ENCODE data around the gene GUCA2B.

The GUCA2B gene

GRCh38 chr1:42142894-42143675, 10.1 kb upstream of the GUCA2B start:
- no peak for DNase-seq (ENCODE audit: low read depth)

DNA sequence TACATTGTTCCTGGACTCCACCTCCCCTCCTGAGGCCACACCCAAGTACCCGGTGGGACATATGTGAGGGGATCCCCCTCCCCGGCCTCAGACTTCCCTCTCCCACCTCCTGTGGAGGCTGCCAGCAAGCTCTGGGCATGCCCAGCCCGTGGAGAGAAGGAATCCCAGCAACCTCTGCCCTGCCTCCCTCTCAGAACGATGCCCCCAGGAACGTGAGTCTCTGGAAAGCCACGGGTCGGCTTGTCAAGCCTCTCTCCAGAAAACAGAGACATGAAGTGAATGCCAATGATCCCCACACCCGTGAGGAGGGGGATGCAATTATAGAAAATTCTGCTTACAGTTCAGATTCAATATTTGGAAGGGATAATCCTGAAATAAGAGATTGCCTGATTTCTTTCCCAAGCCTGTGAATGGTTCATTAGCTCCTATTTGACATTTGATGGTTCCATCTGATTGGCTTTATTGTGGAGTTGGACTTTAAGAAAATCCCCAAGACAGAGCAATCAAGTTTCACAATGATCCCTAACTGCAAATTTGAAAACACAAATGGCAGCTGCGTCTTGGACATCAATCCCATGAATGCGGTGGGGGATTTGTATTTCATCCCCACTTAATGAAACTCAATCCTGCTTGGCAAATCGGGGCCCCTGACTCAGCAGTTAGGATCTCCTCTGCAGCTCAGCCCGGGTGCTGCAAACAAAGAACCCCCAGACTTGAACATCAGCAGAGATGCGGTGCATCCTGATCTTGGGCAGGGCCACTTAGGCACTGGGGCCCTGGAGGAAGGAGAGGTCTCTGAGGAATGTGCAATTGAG, 9.1 kb upstream of the GUCA2B start:
- no peak for DNase-seq (ENCODE audit: low read depth)

DNA sequence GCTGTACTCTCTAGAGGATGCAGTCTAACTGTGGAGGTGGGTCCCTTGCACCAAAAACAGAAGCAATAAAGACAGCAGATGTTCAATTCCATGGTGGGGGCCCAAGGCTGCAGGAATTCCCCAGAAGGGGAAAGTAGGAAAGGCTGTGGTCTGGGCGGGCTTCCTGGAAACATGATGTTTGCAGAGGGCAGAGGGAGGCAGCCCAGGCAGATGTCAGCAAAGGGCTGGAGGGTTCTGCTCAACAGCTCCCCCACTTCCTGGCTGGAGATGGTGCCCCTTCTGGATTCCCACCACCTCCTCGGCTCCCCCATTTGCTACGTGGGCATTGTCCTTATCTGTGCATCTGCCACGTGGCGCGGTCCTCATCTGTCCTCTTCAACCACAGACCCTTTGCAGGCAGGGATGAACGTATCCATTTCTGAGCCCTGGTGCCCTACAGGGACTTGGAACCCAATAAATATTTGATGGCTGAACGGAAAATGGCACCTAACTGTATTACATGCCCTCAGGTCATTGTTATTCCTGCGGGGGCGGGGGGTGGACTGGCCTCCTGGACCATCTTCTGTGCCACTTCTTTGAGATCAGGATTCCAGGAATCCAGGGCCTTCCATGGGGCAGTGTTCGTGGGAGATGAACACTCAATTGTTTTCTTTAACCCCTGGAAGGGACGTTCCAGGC, 8.4 kb upstream of the GUCA2B start:
- no peak for DNase-seq (ENCODE audit: low read depth)

- DNase-seq (ENCODE audit: low read depth) = no peak
Measured at GRCh38 chr1:42145389-42145716, 7.9 kb upstream of the GUCA2B start.

DNA sequence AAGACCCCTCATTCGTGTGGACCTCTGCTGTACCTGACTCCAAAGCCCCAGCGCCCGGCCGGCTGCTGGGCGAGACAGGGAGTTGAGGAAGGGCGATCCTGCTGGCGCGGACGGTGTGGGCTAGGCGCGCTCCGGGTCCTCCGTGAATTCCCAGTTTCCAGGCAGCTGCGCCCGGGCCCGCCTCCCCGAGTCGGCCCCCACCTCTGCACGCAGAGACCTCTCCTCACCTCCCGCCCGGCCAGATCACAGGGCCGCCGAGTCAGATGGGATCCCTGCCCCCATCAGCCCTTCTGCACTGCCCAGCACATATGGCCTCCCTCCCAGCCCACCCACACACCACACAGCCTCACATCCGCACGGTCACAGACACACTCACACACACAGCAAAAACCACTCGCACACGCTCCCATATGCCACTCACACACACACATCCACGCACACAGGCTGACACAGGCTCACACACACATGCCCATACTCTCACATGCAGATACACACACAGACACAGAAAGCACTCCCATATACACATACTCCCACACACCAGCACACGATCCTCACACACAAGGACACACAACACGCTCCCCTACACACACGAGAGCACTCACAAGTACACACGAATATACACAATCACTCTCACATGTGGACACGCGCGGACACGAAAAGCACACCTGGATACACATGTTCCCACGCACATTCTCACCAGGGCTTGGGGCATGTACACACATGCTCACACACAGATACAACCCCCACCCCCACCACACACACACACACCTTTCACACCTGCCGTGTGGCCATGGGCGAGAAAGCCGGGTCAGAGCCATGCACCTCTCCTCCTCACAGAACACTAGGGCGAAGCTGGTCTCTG, 7.2 kb upstream of the GUCA2B start:
- DNase-seq (ENCODE audit: low read depth) = no peak

DNA sequence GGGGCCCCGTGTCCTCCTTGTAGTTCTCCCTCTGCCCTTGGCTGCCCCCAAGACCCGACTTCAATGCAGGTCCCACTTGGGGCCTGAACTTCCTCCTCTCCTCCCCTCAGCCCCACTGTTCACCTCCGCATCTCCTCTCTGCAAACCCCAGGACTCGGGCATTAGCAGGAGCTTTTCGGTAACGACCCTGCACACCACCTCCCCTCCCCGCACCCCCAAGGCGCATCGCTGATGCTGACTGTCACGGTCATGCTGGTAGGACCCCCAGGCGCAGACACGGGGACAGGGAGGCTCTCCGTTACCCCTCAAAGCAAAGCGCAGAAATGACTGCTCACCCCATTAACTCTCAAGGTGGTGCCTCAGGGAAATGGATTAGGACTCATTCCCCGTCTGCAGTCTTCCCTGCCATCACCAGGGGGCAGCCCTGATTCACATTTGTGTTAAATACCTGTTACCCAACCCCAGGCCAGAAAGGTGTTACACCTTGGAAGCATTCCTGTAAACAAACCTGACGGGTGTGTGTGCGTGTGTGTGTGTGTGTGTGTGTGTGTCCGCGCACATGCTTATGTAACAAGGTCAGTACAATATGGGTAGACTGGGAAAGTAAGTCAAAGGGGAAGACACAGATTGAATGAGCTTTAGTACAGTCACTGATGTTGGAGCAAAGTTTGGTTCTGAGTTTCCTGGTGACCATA, 6.4 kb upstream of the GUCA2B start:
- DNase-seq (ENCODE audit: low read depth) = peak; percentile 37

DNA sequence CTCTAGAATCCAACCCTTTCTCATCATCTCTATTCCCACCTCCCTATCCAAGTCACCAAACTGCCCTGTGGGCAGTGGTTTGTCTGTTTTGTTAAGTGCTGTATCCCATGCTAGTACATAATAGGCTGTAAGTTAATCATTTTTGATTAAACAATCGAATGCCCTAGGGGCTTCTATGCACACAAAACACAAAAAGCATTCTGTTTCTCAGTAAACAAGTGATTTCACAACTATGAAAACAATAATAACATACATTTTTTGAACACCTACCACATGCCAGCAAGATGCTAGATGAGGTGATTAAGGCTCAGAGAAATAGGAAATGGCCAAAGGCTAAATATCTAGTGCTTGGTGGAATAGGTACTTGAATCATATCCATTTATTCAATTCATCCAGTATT, 5.0 kb upstream of the GUCA2B start:
- no peak for DNase-seq (ENCODE audit: low read depth)

DNA sequence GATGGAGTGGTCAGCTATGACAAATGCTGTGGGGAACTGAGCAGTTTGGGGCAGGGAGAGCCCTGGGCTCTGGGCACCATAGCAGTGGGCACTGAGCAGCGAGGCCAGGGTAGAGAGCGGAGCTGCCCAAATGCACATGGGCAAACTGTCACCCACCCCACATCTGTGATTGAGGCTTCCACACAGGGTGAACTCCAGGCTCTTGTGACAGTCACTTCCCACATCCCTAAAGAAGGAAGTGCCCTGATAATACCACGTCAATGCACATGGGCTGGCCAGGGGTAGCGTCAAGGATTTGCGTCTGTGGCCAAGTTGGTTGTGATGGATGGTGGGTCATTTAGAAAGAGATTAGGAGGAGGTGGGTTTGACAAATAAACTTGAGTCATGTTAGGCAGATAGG, 2.6 kb upstream of the GUCA2B start:
- no peak for DNase-seq (ENCODE audit: low read depth)

GRCh38 chr1:42152119-42152518, 1.1 kb upstream of the GUCA2B start:
- DNase-seq (ENCODE audit: low read depth) = no peak

GRCh38 chr1:42153624-42154023, 414 bp downstream of the GUCA2B start:
- no peak for DNase-seq (ENCODE audit: low read depth)

DNA sequence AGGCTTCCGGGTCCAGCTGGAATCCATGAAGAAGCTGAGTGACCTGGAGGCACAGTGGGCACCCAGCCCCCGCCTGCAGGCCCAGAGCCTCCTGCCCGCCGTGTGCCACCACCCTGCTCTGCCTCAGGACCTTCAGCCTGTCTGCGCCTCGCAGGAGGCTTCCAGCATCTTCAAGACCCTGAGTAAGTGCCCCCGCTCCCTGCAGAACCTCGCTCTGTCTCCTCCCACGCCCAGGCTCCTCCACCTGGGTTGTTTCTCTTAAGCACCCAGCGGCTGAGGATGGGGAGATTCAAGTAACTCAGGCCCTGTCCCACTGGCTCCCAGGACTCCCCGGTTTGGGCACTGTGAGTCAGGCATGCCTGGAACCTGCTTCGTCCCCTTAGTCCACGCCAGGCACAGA, 1.5 kb downstream of the GUCA2B start:
- DNase-seq (ENCODE audit: low read depth) = no peak

GRCh38 chr1:42155362-42155761, 2.2 kb downstream of the GUCA2B start:
- DNase-seq (ENCODE audit: low read depth) = no peak

- no peak for DNase-seq (ENCODE audit: low read depth)
Measured at GRCh38 chr1:42157667-42158066, 4.5 kb downstream of the GUCA2B start.

DNA sequence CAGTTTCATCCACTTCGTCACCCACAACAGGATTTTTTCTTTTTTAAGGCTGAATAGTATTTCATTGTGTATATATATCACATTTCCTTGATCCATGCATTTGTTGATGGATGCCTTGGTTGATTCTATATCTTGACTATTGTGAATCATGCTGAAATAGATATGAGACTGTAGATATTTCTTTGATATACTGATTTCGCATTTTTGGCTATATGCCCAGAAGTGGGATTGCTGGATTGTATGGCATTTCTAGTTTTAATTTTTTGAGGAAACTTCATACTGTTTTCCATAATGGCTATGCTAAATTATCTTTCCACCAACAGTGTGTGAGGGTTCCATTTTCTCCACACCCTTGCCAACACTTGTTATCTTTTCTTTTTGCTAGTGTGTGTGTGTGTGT, 5.0 kb downstream of the GUCA2B start:
- no peak for DNase-seq (ENCODE audit: low read depth)

GRCh38 chr1:42162181-42162580, 9.0 kb downstream of the GUCA2B start:
- no peak for DNase-seq (ENCODE audit: low read depth)

DNA sequence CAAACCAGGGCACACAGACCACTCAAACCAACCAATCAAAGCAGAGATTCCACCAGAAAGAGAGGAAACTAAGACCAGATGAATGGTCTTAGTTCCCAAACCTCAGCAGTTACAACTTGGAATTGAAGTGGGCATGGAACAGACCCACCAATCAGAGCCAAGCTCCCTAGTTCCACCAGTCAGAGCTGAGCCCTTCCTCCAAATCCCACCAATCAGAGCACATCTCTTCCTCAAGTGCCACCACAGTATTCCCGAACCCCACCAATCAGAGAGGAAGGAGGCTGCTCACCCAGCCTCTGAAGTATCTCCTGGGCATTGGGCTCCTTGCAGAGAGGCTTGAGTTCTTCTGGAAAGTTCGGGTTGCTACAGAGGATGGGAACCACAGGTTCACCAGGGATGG, 9.9 kb downstream of the GUCA2B start:
- DNase-seq (ENCODE audit: low read depth) = no peak

GRCh38 chr1:42163536-42164503, 10.6 kb downstream of the GUCA2B start:
- DNase-seq (ENCODE audit: low read depth) = no peak

DNA sequence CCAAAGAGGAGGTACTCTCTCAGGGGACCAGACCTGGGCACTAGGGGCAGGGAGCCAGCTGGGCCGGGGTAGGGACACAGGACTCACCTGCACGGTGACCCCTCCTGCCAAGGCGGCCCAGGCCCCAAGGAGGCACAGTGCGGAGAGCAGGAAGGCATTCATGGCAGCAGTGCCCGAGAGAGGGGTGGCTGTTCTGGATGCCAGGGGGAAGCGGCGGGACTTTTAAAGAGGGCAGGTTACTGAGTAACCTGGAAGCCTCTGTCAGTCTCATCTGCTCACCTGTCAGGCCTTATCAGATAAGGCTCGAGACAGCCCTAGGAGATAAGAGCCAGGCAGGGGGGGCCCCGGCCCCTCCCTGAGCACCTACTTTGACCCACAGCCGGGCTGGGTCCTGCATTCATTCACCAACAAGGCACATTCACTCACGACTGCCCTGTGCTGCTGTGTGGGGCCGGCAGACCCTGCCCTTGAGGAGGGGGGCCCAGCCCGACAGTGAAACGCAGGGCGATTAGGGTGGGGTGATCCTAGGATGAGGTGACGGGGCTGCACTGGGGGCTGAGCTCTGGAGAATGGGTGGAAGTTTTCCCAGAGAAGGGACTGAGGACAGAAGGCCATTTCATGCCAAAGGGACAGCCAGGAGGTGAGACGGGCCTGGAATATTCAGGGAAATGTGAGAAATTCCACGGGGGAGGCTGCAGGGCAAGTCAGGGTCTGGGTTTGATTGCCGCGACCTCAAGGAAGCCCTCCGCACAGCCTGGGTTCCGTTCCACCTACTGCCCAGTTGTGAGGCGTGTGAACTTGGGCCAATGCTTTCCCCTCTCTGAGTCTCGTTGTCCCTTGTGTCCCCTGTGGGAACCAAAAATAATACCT, 11.6 kb downstream of the GUCA2B start, which contains the start of gene GUCA2A:
TSS of gene GUCA2A (minus strand) at position 195 of the 870 bp plus-strand sequence. CDS start at position 162, 33 bp downstream.
- DNase-seq (ENCODE audit: low read depth) = no peak

Measured in activated T-helper 1 cell treated with Interleukin-2 at 50 U/mL for 16 hours (primary cell).